Femur (tissue), 1 donor: ENCODE results near the gene CDPF1.

Source experiments
- DNase-seq: peaks from one replicate; pipeline ENCODE4 v3.0.0-alpha.2; 2017

Gene CDPF1

GRCh38 chr22:46256358-46256958 is 6.4 kb upstream of the CDPF1 start:
- DNase-seq: no peak

DNA sequence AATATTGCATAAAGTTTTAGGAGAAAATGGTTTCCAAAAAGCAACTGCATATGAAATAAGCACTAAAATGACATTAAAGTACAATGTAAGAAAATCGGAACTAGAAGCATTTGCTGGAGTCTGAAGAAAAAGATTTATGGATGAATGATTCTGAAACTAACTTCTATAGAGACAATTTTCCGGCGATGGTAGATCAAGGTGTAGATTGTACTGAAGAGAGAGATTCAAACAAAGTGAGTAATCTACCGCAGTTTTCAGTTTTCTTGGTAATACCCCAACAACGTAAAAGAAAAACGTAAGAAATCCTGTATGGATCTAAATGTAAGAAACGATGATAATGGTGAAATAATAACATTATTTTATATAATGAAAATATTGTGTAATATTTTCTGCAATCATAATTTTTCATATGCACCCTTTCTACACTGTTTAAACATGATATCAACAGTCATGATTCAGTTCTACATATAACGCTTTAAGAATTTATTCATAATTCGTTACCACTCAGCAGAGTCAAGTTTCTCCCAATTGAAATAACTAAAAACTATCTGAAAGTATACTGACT is 1.8 kb upstream of the CDPF1 start:
- DNase-seq: no peak

GRCh38 chr22:46251266-46251665 is 1.2 kb upstream of the CDPF1 start:
- no peak for DNase-seq

GRCh38 chr22:46250783-46251125 is 661 bp upstream of the CDPF1 start:
- DNase-seq: no peak

DNA sequence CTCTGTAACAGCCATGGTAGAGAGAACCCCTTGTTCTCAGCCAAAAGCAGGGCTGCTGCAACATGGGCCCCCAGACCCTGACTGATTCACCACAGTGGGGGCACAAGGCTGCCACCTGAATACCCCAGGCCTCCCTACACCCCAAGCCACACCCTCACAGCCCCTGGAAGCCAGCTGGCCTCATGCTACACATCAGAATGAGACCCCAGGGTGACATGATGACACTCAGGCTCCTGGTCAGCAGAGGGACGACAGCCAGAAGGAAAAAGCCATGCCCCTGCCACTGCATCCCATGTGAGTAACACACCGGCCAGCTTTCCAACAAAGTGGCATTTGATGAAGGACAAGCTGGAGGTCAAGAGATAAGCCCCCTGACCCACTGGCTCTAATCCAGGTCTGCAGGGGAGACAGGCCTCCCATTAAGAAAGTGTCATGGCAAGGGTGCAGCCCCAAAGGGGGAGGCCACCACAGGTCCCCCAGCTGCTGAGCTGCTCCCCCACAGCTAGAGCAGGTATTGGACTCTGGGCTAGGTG is 2.6 kb downstream of the CDPF1 start:
- DNase-seq: no peak

DNA sequence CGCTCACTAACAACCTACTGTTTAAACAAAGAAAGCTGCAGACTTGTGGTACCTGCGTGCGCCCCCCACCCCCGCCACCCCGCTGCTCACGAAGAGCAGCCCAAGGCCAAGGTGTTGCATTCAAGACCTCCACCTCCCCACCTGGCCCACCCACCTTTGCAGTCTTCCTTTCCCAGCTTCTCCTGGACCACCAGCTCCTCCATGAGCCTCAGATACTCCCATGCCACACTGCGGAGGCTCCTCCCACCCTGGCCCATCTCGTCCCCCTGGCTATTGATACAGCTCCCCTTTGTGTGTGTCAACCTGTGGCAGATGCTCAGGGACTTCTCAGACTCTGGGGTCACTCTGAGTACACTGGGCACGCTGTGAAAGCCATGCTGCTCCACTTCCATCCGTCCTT is 3.9 kb downstream of the CDPF1 start:
- no peak for DNase-seq

DNA sequence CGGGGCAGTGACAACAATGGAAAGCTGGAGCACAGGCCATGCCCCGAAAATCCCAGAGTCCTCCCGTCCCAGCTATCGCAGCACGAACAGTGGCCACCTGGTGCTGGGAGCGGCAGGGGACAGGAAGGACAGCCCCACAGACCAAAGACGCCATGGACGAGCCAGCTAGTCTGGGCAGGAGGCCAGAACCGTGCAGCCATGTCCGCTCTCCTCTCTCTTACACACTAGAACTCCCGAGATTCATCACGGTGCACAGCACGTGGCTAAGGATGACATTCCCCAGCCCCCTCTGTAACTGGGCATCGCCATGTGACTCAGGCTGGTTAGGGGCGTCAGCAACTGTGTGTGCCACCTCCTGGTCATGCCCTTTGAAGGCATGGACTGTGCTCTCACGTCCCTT is 4.6 kb downstream of the CDPF1 start:
- DNase-seq: peak; percentile 69

DNA sequence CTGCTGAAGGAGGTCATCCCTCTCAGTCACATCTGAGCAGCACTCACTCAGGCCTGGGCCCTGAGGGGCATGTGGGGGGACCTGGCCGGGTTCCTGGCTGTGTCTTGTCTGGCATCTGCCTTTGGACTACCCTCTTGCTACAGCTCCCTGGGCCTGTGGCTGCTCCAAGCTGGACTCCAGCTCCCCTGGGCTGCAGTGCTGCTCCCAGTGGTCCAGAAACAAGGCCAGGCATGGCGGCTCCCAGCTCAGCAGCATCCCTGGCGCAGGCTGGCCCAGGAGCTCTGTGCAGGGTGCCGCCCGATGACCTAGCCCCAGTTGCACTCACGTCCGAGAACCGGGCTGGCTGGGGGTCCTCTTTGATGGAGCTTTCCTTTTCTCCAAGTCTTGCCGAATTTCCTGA is 5.3 kb downstream of the CDPF1 start:
- no peak for DNase-seq

- no peak for DNase-seq
These were observed 8.0 kb downstream of the CDPF1 start for GRCh38 chr22:46242076-46242475.

DNA sequence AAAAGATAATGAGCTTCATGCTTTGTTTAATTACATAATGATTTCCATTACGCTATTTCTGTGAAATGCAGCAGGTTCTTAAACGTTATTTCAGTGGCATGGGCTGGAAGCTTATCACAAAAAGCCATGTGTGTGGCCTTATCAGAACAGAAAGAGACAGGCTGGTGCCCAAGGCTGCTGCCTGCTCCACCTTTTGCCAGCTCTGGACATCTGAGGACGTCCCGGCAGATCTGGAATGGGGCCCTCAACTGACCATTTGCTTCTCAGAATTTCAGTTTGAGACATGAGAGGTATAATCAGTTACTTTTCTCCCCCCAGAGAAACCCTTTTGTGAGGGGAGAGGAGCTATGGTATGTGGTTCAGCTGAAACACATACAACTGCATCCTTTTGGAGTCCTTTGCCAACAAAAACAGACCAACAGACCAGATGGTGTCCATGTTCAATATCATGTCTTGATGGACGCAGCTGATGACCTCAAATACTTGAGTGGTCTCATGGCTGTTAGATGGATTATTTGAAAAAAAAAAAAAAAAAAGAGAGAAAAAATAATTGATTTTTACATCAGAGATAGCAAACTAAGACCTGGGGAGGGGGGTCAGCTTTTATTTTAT is 8.6 kb downstream of the CDPF1 start:
- no peak for DNase-seq

GRCh38 chr22:46240907-46241306 is 9.2 kb downstream of the CDPF1 start:
- DNase-seq: no peak

DNA sequence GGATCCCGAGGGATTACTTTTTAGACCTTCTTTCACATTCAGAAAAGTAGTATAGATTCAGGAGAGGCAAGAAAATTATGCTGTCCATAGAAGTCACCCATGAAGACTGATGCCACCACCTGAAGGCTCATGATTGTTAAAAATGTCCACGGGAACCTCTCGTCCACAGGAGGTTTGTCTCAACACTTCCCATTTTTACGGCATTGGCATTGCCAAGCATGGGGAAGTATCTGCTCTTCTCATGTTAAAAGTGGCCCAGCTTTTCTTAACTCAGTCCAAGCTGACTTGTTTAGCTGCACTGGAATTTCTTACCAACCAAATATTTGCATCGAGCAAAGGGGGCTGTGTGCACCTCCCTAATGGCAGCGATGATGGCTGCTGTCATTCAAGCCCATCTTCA is 9.6 kb downstream of the CDPF1 start:
- DNase-seq: no peak

GRCh38 chr22:46240073-46240472 is 10.0 kb downstream of the CDPF1 start:
- no peak for DNase-seq

- DNase-seq: no peak
These were observed 10.6 kb downstream of the CDPF1 start for GRCh38 chr22:46239261-46240048.

DNA sequence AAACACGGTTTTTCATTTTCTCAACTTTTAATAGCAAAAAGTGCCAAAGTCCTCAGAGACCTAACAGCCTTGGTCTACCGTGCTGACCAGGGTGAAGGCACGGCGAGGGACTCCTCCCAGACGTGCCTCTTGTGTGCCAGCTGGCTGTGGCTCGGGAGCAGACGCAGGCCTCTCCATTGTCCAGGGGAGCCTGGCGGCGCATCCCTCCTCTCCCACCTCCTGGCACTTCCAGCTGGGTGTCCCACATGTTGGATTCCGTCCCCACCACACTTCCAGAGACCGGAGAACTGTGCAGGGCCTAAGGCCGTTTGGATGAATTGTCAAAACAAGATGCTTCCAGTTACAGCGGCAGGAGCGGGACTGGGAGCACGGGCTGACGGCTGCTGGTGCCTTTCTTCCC is 11.6 kb downstream of the CDPF1 start:
- no peak for DNase-seq

GRCh38 chr22:46237453-46238124 is 12.5 kb downstream of the CDPF1 start:
- DNase-seq: no peak

- DNase-seq: no peak
These were observed 15.1 kb downstream of the CDPF1 start for GRCh38 chr22:46234969-46235368.

- peak; percentile 68 for DNase-seq
These were observed 16.9 kb downstream of the CDPF1 start for GRCh38 chr22:46233231-46233630.

GRCh38 chr22:46230262-46230901 is 19.7 kb downstream of the CDPF1 start:
- DNase-seq: no peak

- DNase-seq: no peak
These were observed 20.4 kb downstream of the CDPF1 start for GRCh38 chr22:46229701-46230100.

GRCh38 chr22:46226577-46226976 is 23.5 kb downstream of the CDPF1 start:
- no peak for DNase-seq

DNA sequence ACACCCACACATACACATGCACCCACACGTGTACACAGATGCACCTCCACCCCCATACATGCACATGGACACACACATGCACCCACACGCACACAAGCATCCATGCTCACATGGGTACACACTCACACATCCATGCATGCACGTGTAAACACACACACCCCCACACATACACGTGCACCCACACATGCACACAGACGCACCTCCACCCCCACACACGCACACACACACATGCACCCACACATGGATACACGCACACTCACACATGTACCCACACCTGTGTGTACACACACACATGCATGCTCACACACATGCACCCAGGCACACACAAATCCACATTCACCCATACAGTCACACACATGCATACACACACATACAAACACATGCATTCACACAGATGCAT is 24.5 kb downstream of the CDPF1 start:
- DNase-seq: no peak

DNA sequence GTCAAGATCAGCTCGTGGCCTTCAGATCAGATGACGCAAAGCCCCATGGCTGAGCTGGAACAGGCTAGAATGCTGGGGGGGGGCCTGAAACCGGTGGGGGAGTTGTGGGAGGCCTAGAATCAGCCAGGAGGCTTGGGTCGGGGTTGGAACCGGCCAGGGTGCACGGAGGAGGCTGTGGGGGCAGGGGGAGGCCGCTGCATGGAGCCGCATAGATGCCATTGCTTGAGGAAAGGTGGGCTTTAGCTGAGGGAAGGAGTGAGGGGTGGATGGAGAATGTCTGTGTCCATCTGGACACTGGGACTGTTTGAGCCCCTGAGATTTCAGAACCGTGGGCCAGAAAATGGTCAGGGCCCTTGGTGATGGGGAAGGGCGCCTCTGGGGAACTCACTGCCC is 25.2 kb downstream of the CDPF1 start:
- no peak for DNase-seq
